ENCODE data around the gene ENDOG.
A peak's percentile ranks its signal among the peaks of the same experiment; 100 is the strongest.

The ENDOG gene

DNA sequence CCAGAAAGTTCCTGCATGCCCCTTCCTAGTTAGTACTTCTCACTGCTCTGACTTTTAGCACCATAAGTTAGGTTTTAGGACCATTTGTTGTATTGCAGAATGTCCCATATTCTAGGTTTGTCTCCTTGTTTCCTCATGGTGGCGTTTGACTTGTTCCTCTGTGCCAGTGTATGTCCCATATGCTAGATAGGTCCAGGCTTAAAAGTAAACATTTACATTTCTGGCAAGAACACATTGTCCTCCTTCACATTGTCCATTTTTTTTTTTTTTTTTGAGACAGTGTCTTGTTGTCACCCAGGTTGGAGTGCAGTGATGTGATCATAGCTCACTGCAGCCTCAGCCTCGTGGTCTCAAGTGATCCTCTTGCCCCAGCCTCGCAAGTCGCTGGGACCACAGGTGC lies 15.8 kb upstream of the ENDOG start:
- DNase-seq, result no peak

DNA sequence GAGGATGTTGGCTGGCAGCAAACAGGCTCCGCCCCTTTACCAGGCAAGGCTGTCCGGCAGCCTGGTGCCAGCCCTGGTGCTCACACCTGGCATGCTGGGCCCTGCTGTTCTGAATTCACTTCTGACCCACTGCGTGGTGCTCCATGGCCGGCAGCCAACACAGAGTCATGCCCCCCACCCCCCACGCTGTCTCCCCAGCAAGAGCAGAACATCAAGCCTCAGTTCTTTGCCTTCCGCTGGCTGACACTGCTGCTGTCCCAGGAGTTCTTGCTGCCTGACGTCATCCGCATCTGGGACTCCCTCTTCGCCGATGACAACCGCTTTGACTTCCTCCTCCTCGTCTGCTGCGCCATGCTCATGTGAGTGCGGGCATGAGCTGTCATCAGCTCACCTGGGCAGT lies 12.6 kb upstream of the ENDOG start:
- DNase-seq, result no peak

DNA sequence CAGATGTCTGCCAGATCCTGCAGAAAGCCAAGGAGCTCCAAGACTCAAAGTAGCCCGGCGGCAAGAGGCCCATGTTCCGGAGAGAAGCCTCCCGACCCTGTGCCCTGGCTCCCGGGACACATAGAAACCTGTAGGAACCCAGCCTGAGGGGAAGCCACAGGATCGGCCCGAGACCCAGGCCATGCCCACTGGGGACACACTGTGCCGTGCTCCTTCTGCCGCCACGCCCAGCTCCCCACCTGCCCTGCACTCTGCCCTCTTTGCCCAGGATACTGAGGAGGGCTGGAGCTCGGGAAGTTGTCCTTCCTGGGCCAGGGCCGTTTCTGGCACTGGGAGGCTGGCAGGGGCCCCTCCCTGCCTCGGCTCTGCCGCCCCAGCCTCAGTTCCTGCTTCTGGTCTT lies 10.5 kb upstream of the ENDOG start:
- no peak for DNase-seq

DNA sequence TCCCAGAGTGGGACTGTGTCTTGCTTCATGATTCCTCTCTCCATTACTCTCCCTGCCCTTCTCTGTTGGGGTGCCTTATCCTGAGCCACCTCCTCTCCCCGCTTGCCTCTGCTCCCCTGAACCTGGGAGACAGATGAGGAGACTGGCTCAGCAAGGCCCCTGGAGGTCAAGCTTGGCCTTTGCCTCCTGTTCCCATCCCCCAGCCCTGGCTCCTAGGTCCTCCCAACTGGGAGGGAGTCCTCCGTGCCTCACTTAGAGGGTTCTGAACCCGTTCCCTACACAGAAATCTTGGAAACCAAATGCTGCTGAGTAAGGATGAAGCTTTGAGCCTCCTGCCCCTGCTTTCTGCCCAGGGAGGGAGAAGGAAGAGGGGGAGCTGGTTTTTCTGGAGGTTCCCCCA lies 9.8 kb upstream of the ENDOG start:
- DNase-seq, result no peak

DNA sequence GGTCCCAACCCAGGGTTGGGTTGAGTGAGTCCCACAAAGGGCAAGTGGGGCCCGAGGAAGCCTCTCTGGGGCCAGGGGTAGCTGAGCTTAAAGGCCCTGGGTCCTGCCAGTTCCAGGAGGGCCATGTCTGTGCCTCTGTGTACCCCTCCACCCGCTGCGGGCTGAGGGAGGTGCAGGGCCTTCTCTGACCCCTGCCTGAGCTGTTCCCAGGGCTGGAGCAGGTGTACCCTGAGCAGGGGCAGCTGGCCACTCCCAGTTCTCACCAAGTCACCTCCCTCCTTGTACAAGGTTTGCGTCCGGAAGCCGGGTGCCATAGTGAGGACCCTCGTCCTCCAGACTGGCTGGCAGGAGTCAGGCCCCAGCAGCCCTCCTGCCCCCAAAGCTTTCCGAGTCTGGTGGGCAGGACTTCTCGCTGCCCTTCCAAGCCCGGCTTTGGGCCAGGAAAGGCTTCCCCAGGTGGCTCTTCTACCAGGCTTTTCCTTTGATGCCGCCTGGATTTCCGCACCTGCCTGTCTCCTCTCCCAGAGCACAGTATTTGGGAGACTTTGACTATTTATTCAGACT lies 9.2 kb upstream of the ENDOG start:
- no peak for DNase-seq

DNA sequence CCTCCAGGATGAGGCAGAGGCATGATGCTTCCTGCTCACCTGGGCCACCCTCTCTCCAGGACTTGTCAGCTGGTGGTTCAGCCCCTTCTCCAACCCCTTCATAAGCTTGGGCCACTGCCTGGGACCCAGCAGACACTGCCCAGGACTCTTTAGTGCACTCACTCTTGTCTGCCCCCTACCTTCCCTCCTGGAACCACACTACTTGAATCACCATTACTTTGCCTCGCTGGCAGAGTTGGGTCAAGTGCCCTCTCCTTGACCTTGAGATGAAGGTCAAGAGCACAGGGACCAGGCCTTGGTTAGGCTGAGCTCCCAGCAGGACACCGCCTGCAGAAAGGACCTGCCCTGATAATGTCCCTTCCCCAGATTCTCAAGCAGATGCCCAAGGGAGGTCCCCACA lies 8.5 kb upstream of the ENDOG start:
- no peak for DNase-seq

DNA sequence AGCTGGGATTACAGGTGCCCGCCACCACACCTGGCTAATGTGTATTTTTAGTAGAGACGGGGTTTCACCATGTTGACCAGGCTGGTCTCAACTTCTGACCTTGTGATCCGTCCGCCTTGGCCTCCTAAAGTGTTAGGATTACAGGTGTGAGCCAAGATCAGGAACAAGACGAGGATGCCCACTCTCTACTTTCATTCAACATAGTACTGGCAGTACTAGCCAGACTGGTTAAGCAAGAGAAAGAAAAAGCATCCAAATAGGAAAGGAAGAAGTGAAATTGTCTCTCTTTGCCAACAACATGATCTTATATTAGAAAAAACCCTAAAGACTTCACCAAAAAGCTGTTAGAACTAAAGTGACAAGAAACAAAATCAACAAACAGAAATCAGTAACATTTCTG lies 7.4 kb upstream of the ENDOG start:
- no peak for DNase-seq

DNA sequence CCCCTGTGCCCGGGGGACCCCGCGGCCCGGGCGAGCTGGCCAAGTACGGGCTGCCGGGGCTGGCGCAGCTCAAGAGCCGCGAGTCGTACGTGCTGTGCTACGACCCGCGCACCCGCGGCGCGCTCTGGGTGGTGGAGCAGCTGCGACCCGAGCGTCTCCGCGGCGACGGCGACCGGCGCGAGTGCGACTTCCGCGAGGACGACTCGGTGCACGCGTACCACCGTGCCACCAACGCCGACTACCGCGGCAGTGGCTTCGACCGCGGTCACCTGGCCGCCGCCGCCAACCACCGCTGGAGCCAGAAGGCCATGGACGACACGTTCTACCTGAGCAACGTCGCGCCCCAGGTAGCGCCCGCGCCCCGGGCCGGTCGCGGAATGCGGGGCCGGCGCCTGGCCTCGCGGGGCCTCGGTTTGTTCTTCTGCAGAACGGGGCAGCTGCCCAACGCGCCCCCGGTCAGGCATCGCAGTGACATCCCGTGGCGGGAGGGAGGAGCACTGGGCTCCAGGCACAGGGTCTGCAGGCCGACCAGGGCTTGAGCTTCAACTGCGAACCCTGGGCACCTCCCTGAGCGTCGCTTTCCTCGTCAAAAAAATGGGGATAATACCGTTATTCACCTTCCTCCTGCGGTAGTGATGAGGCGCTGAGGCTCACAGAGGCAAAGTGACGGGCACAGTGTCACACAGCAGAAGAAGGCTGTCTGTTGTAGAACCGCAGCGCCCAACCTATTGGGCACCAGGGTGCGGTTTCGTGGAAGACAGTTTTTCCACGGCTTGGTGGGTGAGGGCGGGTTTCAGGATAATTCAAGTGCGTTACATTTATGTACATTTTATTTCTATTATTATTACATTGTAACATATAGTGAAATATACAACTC lies 777 bp downstream of the ENDOG start:
- DNase-seq, result peak; percentile 50 to 58

DNA sequence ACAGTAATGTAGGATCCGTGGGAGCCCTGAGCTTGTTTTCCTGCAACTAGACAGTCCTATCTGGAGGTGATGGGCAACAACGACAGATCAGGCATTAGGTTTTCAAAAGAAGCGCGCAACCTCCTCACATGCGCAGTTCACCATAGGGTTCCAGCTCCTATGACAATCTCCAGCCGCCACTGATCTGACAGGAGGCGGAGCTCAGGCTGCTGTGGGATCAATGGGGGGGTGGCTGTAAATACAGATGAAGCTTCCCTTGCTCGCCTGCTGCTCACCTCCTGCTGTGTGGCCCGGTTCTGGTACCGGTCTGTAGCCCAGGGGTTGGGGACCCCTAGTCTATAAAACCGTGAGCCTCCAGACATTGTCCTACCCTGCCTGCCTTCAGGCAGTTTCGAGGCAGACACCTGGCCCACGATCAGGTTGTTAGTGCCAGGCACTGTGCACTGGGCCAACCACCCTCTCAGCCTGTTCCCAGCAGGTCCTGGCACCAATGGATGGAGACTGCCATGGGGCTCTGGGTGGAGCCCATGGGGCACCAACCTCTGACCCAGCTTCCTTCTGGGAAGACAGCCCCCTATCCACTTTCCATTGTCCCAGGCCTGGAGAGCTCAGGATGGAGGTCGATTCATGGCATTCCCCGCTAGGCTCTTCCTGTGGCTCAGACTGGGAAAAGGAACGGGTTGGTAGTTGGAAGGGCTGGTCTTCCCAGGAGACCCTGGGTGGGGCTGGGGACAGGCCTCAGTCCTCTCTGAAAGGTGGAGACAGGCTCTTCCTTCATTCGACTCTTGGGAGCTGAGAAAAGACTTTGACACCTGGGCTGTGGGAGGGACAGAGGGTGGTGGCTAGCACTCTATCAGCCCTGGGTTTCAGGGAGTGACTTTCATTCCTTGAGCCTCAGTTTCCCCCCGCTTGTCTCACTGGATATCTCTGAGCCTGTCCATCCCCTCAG lies 1.7 kb downstream of the ENDOG start:
- DNase-seq, result no peak

DNA sequence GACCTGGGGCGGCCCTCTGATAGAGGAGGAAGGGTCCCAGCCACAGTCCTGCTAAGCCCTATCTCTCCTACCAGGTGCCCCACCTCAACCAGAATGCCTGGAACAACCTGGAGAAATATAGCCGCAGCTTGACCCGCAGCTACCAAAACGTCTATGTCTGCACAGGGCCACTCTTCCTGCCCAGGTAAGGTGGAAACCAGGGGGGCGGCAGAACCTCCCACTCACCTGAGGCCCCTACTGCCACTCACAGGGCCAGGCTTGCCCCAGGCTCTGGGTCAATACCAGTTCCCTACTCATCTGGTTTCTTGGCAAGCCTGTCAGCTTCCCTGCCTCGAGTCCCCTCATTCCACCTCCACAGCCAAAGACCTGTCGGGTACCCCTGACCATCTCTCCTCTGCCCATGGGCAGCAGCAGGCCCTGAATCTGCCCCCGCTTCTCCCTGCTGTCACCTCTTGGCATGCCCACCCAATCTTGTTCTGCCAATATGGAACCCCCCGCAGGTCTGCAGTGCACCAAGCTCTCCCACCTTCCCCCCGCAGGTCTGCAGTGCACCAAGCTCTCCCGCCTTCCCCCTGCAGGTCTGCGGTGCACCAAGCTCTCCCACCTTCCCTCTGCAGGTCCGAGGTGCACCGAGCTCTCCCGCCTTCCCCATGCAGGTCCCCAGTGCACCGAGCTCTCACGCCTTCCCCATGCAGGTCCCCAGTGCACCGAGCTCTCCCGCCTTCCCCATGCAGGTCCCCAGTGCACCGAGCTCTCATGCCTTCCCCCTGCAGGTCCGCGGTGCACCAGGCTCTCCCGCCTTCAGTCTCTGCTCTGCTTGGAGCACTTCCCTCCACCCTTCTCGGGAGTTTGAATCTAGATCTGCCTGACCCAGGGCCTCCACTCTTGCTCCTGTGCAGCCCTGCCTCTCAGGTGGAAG lies 2.6 kb downstream of the ENDOG start:
- DNase-seq, result no peak

DNA sequence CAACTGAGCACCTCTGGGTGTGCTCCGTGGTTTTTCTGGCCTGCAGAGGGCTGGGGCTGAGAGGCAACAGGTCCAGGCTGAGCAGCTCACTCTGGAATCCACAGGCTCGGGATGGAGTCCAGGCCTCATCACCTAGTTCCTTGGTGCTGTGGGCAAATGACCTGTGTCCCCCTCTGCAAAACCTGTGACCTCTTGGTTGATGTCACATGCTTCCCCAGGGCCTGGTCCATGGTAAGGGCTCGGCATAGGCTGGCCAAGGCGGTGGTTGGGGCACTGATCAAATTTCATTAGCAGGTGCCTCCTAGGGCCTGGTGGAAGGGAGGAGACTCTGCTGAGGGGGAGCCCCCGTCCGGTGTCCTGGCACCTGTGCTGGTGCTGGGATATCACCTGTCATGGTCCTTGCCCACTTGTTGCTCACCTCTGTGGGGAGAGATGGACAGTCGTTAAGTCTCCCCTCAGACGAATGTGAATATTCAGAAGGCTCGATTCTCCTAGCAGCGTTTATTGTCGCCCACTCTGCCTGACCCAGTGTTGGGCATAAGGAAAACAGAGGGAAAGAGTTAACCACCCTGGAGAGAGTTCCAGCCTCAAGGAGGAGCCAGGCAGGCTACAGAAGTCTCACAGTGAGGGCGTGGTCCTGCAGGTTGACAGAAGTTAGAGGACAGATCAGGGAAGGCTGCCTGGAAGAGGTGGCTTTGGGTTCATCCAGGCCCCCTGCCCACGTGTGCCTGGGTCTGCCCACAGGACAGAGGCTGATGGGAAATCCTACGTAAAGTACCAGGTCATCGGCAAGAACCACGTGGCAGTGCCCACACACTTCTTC lies 3.5 kb downstream of the ENDOG start:
- DNase-seq, result no peak

DNA sequence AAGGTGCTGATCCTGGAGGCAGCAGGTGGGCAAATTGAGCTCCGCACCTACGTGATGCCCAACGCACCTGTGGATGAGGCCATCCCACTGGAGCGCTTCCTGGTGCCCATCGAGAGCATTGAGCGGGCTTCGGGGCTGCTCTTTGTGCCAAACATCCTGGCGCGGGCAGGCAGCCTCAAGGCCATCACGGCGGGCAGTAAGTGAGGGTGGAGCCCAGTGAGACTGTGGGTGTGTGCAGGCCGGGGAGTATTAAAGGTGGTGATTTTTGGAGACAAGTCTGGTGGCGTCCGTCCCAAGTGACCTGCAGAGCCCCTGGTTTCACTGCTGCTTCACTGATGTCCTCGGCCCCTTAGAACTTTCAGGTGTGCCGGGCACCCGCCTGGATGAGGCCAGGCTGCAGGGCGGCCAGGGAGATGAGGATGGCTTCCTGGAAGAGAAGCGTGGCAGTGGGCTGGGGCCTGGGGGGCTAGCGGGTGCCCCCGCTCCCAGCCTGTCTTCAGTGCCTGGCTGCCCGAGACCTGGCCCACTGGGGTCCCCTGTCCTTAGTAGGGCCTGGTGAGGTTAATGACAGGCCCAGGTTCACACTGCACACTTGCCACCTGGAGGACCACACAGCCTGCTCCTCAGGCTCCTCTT lies 4.2 kb downstream of the ENDOG start:
- DNase-seq, result no peak

DNA sequence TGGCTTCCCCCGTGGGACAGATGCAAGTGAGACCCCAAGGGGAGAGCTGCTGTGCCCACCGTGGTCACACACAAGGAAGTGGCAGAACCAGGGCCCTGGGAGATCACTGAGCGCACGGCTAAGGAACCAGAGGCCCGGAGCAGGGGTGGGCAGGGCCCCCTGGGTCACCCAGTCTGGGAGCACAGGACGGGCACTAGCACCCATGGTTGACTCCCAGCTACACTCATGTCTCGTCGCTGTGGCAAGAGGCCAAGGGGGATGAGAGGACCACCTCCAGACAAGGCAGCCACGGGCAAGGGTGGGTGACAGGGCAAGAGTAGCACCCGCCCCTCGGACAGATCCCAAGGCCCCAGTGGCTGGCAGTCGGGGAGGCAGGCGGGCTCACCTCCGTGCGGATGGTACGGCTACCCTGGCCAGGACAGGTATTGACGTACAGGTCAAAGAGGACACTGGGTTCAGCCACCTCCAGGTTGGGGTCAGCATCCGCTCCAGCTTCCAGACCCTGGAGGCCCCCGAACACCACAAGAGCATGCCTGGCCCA lies 5.1 kb downstream of the ENDOG start:
- DNase-seq, result no peak

DNA sequence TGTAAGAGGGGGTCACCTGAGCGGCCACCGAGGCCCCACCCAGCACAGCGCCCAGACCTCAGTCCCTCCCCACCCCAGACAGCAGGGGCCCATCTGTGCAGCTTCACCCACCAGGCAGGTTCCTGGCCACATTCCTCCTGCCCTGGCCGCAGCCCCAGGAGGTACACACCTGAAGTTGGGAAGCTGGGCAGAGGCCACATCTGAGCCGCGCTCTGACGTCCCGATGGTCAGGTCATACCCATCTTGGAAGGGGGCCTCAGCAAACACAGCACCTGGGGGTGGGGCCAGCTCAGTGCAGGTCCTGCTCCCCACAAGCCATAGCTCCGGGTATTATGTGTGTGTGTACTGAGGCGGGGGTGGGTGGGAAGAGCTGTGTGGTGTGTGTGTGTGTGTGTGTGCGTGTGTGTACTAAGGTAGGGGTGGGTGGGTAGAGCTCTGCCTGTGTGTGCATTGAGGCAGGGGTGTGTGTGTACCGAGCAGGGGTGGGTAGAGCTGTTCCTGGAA lies 5.7 kb downstream of the ENDOG start:
- DNase-seq, result no peak

DNA sequence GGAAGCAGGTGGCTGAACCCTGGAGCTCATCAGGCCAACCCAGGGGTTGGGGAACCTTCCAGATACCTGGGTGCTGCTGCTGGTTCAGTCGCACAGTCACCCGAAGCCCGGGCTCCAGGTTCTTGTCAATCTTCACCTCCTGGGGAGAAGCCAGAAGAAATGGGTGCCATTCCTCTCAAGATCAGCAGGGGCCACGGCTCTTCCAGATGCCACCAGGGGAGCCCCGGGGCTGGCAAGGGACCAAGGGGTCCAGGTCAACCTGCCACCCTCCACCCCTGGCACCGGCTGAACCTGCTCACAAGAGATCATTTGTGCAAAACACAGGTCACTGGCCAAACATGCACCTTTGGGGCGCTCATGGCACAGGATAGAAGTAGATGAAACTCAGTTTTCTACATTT lies 6.6 kb downstream of the ENDOG start:
- no peak for DNase-seq

DNA sequence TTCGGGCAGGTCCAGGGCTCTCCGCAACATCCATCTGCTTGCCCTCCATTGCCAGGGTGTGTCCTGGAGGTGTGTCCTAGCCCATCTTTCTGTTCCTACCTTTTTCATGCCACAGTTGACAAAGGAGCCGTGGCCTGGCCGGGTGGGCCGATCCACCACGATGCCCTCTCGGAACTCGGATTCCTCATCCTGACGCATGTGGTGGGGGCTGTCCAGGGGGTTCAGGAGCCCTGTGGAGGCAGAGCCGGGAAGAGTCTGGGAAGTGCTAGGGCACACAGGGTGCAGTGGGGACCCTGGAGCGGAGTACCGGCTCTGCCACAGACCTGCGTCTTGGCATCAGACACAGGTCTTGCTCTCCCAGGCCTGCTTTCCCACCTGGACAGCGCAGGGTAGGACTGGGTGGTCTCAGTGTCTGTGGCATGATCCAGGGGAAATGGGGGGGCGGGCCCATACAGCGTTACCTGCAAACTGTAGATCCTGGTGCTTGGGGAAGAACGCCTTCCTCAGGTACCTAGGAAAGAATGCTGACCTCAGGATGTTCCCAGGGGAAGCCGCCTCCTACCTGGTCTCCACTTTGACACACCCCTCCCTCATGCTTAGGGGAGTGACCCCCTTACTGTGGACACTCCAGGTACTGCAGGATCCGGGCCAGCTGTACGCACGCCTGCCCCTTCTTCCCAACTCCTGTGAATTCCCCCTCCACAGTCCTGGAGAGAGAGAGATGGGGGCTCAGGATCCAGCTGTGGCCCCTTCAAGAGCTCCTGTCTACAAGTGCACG lies 7.8 kb downstream of the ENDOG start:
- no peak for DNase-seq

DNA sequence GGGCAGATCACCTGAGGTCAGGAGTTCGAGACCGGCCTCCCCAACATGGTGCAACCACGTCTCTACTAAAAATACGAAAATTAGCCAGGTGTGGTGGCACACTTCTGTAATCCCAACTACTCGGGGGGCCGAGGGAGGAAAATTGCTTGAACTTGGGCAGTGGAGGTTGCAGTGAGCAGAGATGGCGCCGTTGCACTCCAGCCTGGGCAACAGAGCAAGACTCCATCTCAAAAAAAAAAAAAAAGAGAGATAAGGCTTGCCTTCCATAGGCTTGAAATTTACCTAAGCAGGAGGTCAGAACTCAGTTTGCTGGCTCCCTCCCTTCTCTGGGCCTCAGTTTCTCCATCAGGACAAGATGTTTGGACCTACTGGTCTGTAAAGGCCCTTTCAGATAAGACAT lies 10.0 kb downstream of the ENDOG start:
- DNase-seq, result no peak

DNA sequence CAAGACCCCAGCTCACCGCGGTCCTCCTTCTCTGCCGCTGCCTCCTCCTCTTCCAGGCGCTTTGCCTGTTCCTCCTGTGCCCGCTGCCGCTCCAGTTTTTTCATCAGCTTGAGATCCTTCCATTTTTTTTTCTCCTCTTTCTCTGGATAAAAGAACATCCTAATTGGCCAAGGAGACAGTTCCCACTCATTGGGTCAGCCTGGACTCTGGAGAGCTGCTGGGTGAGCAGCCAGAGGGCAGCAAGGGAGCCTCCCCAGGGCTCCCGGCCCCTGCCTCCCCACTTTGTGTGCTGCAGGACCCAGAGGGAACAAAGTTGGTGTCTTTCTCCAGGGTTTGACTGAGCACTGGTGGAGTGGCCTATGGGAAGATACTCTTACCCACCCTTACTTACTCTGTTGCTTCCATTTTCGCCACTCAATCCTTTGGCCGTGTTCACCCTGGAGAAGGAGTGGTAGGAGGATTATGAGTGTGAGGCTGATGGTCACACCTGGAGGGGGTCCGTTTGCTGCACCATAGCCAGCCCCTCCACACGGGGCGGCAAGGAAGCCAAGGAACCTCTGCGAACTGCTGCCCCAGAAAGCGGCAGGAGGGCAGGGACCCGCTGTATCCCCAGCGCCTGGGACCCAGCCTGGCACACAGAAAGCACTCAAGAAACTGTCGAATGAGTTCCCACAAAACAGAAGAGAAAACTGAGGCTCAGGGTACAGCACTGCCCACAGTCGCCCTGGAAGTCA lies 10.6 kb downstream of the ENDOG start:
- DNase-seq, result no peak

Measured in stimulated activated CD4-positive, alpha-beta T cell treated with anti-CD3 and anti-CD28 coated beads, Interleukin-2, amount 100 ng/mL, for 24 hours (primary cell).